Cardiac septum (tissue), 1 donor: Measurements from ENCODE around the gene HOXD12. TPM values are rescaled to one million over a fixed set of nuclear protein-coding genes. Genes with fewer than 3 reads are reported as not detected.

Experiments used
- DNase-seq: peaks from one replicate; pipeline ENCODE4 v3.0.0-alpha.2; 2020; ENCODE audit warnings: low spot score
- intact Hi-C: fragments of 100-400 bp; cut with DNase I; formaldehyde crosslinking; loops from one replicate; pipeline ENCODE4 v1.14.0; 2022
- total RNA-seq: library from RNA; stranded (reverse); fragmentation: NEBNext Ultra II Directional; extraction: Animal tissue kit (Norgen Biotek cat#: 25700); gene quantifications from one replicate; pipeline ENCODE4 v1.2.1, GENCODE V29; 2021
- donor health status: DM: no; HTN: no; CAD: no.

Gene HOXD12
- total RNA-seq, 1 donor from 2014 or later: not detected

DNA sequence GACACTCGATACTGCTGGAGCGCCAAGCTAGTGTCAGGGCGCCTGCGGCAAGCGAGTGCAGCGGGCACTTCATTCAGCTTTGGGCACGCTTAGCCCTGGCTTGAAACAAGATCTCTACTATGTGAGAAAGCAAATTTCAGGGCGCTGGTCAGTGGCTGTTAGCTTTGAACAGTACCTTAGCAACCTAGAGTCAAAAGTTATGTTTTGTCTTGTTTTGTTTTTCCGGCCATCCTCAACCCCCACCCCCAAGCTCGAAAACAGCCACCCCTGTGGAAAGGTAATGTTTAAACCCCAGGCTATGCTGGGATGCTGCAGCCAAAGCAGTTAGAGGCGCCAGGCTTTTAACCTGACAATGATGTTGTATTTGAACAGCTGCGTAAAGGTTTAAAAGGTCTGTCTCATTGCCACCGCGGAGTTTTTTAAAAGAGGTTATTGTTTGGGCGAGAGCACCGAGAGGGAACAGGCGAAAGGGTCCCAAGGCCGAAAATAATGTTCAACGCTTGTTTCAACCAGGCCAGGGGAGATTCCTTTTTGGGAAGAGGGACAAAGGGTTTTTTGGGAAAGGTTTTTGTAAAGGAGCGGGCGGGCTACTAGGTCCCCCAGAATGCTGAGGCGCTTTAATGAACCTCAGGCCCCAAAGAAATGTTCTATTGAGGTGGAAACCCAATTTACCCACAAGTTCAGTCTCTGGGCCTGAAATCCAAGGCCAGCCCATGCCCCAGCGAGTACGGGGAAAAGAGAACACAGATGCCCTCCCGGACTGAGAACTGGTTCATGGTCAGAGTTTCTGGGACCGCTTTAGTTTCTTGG lies 14.7 kb downstream of the HOXD12 start:
- DNase-seq: no peak
- intact Hi-C loops: no loop called here

GRCh38 chr2:176114930-176115625 lies 15.5 kb downstream of the HOXD12 start:
- DNase-seq: no peak

GRCh38 chr2:176115883-176116813 lies 16.6 kb downstream of the HOXD12 start, which contains the start of gene HOXD10:
TSS of gene HOXD10 (plus strand) at chr2:176116778. CDS start at chr2:176116834, 56 bp downstream.
- intact Hi-C loops: no loop called here
- DNase-seq: no peak

More at GRCh38 chr2:176114930-176115625, 15.5 kb downstream of the HOXD12 start:
- intact Hi-C loops: no loop called here

- no peak for DNase-seq
- intact Hi-C loops: no loop called here
These were observed 17.7 kb downstream of the HOXD12 start for GRCh38 chr2:176117162-176117822.

GRCh38 chr2:176117823-176118371 lies 18.3 kb downstream of the HOXD12 start:
- intact Hi-C loops: no loop called here
- no peak for DNase-seq

DNA sequence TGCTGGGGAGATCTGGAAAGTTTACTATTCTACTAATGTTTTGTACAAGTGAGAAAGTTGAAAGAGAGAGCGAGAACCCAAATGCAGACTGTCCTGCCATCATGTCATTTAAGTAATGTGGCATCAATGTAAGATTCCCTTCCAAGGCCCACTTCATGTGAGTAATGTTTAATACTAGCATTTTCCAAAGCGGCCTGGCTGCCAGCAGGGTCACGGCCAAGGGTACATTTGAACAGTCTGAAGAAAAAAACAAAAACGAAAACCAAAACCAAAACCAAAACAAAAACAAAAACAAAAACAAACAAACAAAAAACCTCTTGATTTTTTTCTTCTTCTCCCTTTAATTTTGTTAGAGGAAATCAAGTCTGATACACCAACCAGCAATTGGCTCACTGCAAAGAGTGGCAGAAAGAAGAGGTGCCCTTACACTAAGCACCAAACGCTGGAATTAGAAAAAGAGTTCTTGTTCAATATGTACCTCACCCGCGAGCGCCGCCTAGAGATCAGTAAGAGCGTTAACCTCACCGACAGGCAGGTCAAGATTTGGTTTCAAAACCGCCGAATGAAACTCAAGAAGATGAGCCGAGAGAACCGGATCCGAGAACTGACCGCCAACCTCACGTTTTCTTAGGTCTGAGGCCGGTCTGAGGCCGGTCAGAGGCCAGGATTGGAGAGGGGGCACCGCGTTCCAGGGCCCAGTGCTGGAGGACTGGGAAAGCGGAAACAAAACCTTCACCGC lies 19.2 kb downstream of the HOXD12 start:
- no peak for DNase-seq
- intact Hi-C loops: no loop called here

DNA sequence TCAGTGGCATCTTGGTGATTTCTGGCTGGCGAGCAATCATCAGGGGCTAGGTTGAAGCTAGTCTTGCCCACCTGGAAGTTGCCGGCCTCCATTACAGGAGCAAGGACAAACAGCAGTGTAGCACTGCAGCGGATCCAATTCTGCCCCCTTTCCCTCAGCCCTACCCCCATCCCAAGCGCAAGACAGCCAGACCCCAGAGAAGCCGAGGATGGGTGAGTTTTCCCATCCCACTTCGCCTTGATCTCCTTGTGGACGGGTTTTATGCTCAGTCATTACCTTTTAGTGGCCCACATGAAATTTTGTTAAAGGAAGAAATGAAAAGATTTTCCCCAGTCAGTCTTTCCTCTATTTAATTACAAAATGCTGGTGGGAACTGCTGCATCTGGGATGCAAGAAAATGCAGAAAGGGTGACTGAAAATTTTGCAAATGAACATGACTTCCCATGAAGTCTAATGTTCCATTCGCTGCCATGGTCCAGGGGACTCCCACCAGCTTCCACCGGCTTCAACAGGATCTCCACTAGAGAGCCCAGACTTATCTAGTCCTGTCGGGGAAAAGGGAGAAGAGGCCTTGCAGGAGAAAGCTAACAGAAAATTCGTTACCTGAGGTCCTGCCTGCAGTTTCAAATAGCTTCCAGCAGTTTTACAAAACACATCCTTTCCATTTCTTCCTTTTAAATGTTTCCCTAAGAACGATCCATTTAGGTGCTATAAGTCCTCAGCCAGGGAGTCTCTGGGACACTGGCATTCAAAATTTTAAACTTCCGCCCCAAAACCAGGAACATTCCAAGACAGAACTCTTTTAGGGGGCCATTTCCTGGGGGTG lies 21.0 kb downstream of the HOXD12 start:
- DNase-seq: no peak
- intact Hi-C loops: no loop called here

GRCh38 chr2:176121190-176122051 lies 21.8 kb downstream of the HOXD12 start:
- DNase-seq: no peak
- intact Hi-C loops: no loop called here

- intact Hi-C loops: no loop called here
- DNase-seq: no peak
These were observed 22.6 kb downstream of the HOXD12 start for GRCh38 chr2:176122052-176122682.

GRCh38 chr2:176122683-176123410 lies 23.3 kb downstream of the HOXD12 start, which contains the start of gene HOXD9:
TSS of gene HOXD9 (plus strand) at chr2:176122719. CDS start at chr2:176122769, 50 bp downstream.
- intact Hi-C loops: no loop called here
- DNase-seq: no peak

DNA sequence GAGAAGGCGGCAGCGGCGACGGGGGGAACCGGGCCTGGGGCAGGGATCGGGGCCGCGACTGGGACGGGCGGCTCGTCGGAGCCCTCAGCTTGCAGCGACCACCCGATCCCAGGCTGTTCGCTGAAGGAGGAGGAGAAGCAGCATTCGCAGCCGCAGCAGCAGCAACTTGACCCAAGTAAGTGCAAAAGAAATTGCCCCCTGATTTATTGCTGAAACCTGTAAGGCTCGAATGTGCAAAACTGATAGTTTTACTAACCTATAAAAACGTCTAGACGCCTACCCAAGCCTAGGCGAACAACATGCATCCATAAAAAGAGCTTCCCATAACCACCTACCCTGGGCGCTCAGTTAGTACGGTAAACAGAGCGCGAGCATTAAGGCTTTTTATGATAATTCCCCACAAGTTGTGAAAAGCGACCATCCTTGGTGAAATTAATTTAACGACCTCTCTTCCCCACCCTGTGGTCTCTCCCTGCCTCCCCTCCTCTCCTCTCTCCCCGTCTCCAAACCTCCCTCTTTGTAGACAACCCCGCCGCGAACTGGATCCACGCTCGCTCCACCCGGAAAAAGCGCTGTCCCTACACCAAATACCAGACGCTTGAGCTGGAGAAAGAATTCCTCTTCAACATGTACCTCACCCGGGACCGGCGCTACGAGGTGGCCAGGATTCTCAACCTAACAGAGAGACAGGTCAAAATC lies 24.0 kb downstream of the HOXD12 start:
- no peak for DNase-seq
- intact Hi-C loops: no loop called here

DNA sequence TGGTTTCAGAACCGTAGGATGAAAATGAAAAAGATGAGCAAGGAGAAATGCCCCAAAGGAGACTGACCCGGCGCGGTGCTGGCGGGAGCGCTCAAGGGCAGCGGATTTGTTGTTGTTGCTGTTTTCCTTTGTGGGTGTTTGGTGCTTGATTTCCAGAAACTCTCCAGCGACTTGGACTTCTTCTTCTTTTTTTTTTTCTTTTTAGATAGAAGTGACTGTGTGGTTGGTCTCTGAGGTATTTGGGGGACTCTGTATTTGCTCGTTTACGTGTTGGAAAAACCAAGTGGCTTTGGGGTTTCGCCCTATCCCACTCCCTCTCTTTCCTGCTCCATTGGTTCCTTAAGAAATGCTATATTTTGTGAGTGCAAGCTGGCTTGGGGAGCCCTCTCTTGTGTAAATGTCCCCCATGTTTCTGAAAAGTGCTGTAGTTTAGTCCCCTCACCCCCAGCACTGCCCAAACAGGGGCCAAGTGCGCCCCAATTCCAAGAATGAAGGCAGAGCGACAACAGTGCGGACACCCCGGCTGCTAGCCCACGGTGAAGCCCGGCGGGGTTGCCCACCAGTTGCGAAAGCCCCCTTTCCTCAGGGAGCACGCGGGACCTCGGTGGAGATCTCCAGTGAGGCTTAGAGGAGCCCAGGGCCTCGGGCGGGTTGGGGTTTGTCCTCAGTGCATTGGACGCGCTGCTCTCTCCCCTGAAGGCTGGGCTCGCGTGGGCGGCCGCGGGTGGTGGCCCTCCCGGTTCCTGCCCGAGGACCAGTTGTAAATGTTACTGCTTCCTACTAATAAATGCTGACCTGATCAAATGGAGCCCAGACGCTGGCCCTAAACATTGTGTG lies 24.7 kb downstream of the HOXD12 start:
- DNase-seq: no peak
- intact Hi-C loops: no loop called here

DNA sequence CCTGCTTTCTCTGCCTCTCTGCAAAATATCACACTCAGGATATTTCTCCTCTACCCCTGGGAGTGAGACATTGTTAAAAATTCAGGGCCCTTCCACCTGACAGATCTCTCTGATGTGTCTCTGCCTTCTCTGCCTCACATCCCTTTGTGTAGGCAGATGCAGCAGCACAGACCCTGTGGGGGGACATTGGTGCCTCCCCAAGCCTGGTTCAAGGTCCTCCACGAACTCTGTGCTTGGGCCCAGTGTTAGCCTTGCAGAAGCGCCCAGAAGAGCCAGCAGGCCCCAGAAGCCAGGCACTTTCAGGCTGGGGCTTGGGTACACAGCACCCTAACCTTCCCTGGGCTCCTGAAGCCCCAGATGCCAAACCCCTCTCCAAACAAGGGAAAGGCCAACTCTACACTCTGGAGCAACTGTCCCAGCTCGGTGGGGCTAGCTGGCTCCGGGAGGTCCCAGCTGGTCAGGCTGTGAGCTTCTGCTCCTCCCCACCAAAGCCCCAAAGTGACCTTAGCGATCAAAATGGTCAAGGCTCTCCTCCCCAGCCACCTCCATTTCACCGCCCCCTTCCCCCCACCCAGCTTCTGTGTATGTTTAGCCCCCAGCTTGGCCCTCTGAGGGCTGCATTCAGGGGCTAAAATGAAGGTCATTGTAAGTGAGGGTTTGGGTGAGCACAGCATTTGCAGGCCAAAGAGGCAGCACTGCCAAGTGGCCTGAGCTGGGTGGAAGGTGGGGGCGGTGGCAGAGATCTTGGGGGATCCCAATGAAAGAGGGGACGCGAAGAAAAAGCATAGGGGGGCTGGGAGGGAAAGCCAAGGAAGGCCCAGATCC lies 25.6 kb downstream of the HOXD12 start:
- intact Hi-C loops: loop anchor here (5.0 kb wide), 2 partner anchors 527 to 692 kb away; no protein-coding TSS in a partner anchor
- no peak for DNase-seq
